IPS DF 6.9 (cell line): Measurements from ENCODE around the gene FOXO1.

Experiments
- DNase-seq: peaks from one replicate; pipeline ENCODE4 v3.0.0-alpha.2; 2013; ENCODE audit warnings: low read depth, low spot score
- H3K27ac ChIP-seq: one replicate; pipeline ENCODE4 v1.5.1; 2013; ENCODE audit warnings: low read length, control low read depth
- H3K27me3 ChIP-seq: 2 replicates; pipeline ENCODE4 v1.6.1; 2013; ENCODE audit warnings: mild to moderate bottlenecking, low read length; ENCODE audit not compliant: control insufficient read depth, insufficient read depth
- H3K36me3 ChIP-seq: 2 replicates; pipeline ENCODE4 v1.6.1; 2013; ENCODE audit warnings: low read length; ENCODE audit not compliant: control insufficient read depth, insufficient read depth
- H3K4me1 ChIP-seq: 2 replicates; pipeline ENCODE4 v1.6.1; 2013; ENCODE audit warnings: low read length; ENCODE audit not compliant: control insufficient read depth, insufficient read depth
- H3K4me3 ChIP-seq: 2 replicates; pipeline ENCODE4 v1.5.1; 2013; ENCODE audit warnings: mild to moderate bottlenecking, low read length
- H3K9me3 ChIP-seq: 2 replicates; pipeline ENCODE4 v1.6.1; 2013; ENCODE audit warnings: low read length, inconsistent platforms; ENCODE audit not compliant: control insufficient read depth, insufficient read depth
- WGBS: extraction: QIAGEN DNeasy Blood & Tissue Kit; methylation state at CpG from one replicate; pipeline ENCODE4 v1.1.7; 2013; ENCODE audit warnings: mixed read lengths, missing lambda C conversion rate; ENCODE audit not compliant: insufficient read length, insufficient coverage; 5-methylcytosine and 5-hydroxymethylcytosine counted together

FOXO1 gene

DNA sequence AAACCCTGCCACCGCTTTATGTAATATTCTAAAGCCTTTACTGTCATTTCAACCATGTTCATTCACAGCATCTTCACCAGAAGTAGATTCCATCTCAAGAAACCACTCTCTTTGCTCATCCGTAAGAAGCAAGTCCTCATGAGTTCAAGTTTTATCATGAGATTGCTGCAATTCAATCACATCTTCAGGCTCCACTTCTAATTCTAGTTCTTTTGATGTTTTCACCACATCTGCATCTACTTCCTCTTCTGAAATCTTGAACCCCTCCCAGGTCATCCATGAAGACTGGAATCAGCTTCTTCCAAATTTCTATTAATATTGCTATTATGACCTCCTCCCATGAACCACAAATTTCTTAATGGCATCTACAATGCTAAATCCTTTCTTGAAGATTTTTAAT lies 83.9 kb downstream of the FOXO1 start:
- no CpG with 5 or more reads among the region's 2 CpGs for WGBS
- Histone ChIP-seq H3K4me3 (no peak overlapping the region), H3K9me3 (no peaks in the 10 kb centered on the region), H3K36me3 (no peaks in the 10 kb centered on the region), H3K27ac (no peak overlapping the region), H3K27me3 (no peaks in the 10 kb centered on the region), H3K4me1 (peaks cover 4% of the 10 kb centered on the region; the same call in 1 of the 2 replicates)
- DNase-seq, result no peak

DNA sequence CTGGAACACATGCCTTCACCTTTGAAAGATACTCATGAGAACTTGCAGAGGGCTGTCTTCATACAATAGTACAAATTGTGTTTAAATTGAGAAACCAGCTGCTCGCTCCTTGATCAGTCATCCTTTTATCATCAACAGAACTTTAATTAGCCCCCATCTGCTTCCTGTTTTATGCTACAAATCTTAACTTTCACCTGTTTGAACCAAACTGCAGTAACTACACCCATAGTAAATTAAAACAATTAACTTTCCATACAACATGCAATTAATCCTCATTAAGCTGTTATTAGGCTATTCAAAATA lies 85.2 kb downstream of the FOXO1 start:
- Histone ChIP-seq H3K36me3 (no peaks in the 10 kb centered on the region), H3K9me3 (no peaks in the 10 kb centered on the region), H3K27me3 (no peaks in the 10 kb centered on the region), H3K27ac (no peak overlapping the region), H3K4me1 (peaks cover 4% of the 10 kb centered on the region; the same call in 1 of the 2 replicates), H3K4me3 (no peak overlapping the region)
- WGBS, result no CpG with 5 or more reads among the region's 1 CpG
- DNase-seq, result no peak

DNA sequence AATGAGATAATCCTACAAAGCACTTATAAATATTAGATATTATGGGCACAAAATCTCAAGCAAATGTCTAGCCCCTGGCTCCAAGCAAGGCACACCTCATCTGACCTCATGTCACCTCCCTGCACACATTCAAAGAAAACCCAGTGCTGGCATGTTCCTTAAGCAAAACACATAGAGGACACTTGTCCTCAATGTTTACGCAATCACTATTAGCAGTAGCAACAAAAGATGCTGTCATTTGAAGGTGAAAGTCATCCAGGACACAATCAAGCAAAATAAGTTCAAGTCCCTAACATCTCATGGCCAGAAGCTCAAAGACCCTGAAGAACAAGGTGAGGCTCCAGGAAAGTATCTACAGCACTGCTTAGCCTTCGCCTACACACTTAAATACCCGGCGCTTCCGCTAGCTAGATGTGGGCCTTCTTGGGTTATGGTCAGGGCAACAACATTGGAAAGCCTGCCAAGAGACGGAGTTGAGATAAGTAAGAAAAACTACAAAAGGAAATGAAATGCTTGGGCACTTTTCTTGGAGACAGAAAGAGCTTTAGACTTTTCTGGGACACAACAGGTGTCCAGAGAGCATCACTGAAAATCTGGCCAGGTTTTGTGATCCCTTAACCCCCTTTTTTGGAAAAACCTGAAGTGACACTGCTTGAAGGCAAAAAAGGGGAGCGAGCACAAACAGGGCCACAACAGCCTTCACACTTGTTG lies 85.7 kb downstream of the FOXO1 start:
- Histone ChIP-seq H3K9me3 (no peaks in the 10 kb centered on the region), H3K4me1 (peaks cover 4% of the 10 kb centered on the region; the same call in 1 of the 2 replicates), H3K4me3 (no peak overlapping the region), H3K27ac (no peak overlapping the region), H3K27me3 (no peaks in the 10 kb centered on the region), H3K36me3 (no peaks in the 10 kb centered on the region)
- no peak for DNase-seq
- no CpG with 5 or more reads among the region's 7 CpGs for WGBS

DNA sequence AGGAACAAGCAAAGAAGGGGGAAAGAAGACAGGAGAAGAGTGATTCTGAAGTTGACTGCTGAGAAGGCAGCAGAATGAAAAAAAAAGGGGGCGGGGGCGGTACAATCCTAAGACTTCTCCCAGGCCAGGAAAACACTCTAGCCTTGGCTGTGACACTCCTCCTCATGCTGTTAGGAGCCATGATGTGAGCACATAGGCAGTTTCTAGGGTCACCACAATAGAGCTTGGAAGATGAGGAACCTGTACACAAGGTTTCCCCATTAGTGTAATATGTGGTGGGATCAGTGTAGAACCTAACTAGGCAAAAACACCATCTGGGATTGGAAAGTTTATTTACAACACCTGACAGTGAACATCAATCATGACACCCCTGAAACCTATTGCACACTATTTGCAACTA lies 86.9 kb downstream of the FOXO1 start:
- Histone ChIP-seq H3K4me1 (peaks cover 4% of the 10 kb centered on the region; the same call in 1 of the 2 replicates), H3K27ac (no peak overlapping the region), H3K4me3 (no peak overlapping the region), H3K27me3 (no peaks in the 10 kb centered on the region), H3K36me3 (no peaks in the 10 kb centered on the region), H3K9me3 (no peaks in the 10 kb centered on the region)
- no CpG with 5 or more reads among the region's 2 CpGs for WGBS
- DNase-seq, result no peak

DNA sequence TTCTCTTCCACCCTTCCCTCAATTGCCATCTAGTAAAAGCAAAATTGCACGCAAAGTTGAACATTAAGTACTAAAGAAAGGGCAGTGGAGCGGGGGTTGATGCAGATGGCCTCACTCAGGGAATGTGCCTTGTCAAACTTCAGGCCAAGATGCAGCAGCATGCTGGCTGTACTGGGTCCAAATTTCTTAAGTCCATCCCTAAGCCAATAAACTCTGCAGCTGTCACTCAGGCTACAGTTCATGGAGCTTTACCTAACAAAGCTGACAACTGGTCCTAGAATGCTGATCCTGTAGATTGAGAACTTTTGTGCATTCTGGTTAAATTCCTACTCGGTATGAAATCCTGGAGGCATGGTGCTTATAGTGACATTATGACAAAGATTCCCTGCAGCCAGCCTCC lies 88.4 kb downstream of the FOXO1 start:
- Histone ChIP-seq H3K9me3 (no peaks in the 10 kb centered on the region), H3K4me1 (peaks cover 4% of the 10 kb centered on the region)
- no CpG with 5 or more reads among the region's 3 CpGs for WGBS

DNA sequence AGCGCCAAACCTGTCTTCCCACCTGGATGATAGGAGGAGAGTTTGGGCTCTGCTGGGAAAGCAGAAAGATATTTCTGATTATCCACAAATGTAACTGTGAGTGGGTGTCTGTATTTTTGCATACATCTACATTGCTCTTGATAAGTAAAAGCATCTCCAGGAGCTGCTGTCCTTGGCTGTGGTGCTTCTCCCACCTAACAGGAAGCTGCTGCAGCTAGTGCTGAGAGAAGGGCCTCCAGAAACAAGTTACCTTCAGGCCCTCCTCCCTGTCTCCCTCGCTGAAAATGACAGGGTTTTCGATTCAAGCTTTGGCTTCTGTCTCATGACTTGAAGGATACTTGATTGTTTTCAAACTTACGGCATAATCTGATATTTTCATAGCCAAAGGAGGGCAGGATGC lies 90.1 kb downstream of the FOXO1 start:
- no peak overlapping the region for H3K4me3 ChIP-seq
- H3K9me3 ChIP-seq, result no peaks in the 10 kb centered on the region
- no peaks in the 10 kb centered on the region for H3K27me3 ChIP-seq
- H3K36me3 ChIP-seq, result no peaks in the 10 kb centered on the region
- DNase-seq, result no peak
- no CpG with 5 or more reads among the region's 4 CpGs for WGBS
- H3K4me1 ChIP-seq, result peaks cover 4% of the 10 kb centered on the region
- no peak overlapping the region for H3K27ac ChIP-seq

More for the DNA sequence above, 88.4 kb downstream of the FOXO1 start:
- no peaks in the 10 kb centered on the region for H3K27me3 ChIP-seq
- no peak overlapping the region for H3K27ac ChIP-seq
- no peaks in the 10 kb centered on the region for H3K36me3 ChIP-seq
- H3K4me3 ChIP-seq, result no peak overlapping the region
- DNase-seq, result no peak

DNA sequence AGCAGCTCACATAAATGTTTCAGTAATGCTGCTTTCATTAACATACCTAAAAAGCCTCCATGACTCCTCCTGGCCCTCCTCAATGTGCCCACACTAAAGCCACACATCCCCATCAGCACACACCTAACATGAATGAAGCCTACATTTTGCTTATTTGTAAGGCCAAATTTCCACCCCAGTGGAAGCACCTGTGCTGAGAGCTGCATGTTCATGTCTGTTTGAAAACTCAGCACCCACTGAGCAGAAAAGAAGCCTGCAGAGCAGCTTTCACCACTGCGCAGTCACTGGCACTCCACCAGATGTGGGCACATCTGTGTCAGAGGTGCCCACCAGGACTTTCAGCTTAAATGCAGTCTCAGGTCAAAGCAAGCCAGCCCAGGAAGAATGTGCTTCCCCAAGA lies 93.5 kb downstream of the FOXO1 start:
- no peaks in the 10 kb centered on the region for H3K36me3 ChIP-seq
- H3K4me3 ChIP-seq, result no peak overlapping the region
- no peak overlapping the region for H3K27ac ChIP-seq
- WGBS, result no CpG with 5 or more reads among the region's 1 CpG
- no peaks in the 10 kb centered on the region for H3K27me3 ChIP-seq
- H3K4me1 ChIP-seq, result peaks cover 6% of the 10 kb centered on the region
- no peak for DNase-seq
- H3K9me3 ChIP-seq, result no peaks in the 10 kb centered on the region

DNA sequence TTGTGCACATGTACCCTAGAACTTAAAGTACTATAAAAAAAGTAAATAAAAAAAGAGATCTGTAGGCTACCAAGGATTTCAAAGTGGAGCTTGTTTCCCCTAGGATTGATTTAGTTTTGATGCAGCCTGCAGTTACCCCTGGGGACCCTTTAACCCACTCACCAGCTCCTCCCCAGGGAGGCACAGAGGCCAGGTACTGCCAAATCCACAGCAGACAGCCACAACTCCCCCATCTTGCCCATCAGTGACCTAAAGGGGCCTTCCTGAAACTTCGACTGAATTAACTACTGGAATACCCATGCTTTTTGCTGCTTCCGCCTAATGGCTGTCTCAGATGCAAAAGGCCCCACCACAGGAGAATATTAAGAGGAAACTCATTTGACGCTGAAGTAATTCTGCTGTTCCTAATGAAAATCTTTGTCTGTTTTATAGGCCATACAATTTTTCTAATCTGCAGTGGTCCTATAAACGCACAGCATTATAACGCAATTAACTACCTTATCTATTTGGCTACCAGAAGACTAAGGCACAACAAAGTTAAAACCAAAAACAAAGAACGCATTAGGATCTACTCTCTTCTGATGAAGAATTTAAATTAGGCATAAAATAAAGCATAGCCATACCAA lies 95.0 kb downstream of the FOXO1 start:
- Histone ChIP-seq H3K4me3 (no peak overlapping the region), H3K36me3 (no peaks in the 10 kb centered on the region), H3K4me1 (peaks cover 6% of the 10 kb centered on the region), H3K9me3 (no peaks in the 10 kb centered on the region), H3K27me3 (no peaks in the 10 kb centered on the region), H3K27ac (no peak overlapping the region)
- WGBS, result no CpG with 5 or more reads among the region's 6 CpGs
- DNase-seq, result no peak

DNA sequence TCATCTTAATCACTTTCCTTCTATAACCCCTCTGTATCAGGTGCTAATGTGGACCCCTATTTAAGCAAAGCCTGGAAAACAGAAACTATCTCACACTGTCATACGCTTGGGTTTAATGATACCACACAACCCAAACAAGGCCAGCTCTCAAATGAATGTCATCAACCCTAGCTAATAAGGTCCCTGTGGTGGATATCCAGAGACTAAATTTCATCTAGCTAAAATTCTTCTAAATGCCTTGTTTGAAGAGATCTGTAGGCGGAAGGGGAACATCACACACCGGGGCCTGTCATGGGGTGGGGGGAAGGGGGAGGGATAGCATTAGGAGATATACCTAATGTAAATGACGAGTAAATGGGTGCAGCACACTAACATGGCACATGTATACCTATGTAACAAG lies 95.5 kb downstream of the FOXO1 start:
- H3K4me3 ChIP-seq, result no peak overlapping the region
- H3K9me3 ChIP-seq, result no peaks in the 10 kb centered on the region
- no peak for DNase-seq
- peaks cover 6% of the 10 kb centered on the region for H3K4me1 ChIP-seq
- no peak overlapping the region for H3K27ac ChIP-seq
- H3K36me3 ChIP-seq, result no peaks in the 10 kb centered on the region
- H3K27me3 ChIP-seq, result no peaks in the 10 kb centered on the region
- no CpG with 5 or more reads among the region's 4 CpGs for WGBS

DNA sequence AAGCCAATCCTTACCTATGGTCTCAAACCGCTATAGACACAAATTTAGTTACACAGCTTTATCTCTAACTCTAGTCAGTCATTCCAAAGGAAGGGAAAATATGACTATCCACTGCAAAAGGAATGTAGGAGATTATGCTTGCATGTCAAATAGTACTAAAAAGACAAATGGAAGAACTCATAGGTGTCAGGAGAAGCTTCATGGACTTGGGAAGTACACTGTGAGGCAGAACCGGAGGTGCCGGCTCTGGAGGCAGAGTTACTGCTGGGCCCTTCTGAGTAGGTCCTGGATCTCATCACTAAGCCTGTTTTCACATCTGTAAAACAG lies 97.5 kb downstream of the FOXO1 start:
- peaks cover 9% of the 10 kb centered on the region for H3K4me1 ChIP-seq
- no peak overlapping the region for H3K27ac ChIP-seq
- WGBS, result no CpG with 5 or more reads among the region's 3 CpGs
- H3K9me3 ChIP-seq, result no peaks in the 10 kb centered on the region
- no peak for DNase-seq
- H3K36me3 ChIP-seq, result no peaks in the 10 kb centered on the region
- H3K27me3 ChIP-seq, result no peaks in the 10 kb centered on the region
- no peak overlapping the region for H3K4me3 ChIP-seq
